Body of pancreas (tissue), 4 donors: ENCODE results near the gene IQGAP2. TPM values are rescaled to one million over a fixed set of nuclear protein-coding genes. Genes with fewer than 3 reads are reported as not detected.

ENCODE experiments used
- ATAC-seq: fragments of 150-250 bp; one replicate; pipeline ENCODE4 v1.9.1; 2016
- DNase-seq, 4 donors: peaks; one replicate each; pipeline ENCODE4 v3.0.0-alpha.2; 2019
- H3K27ac ChIP-seq, 4 donors: fragments of 200-600 bp; sonication (generic); 1 replicate in 3 of 4; 2 replicates in 1 of 4; pipeline versions ENCODE4 v1.5.1 to v1.6.1; 2016 to 2019; ENCODE audit warnings: mild to moderate bottlenecking in 1 of 4, mixed read lengths in 1 of 4, moderate library complexity in 1 of 4
- H3K27me3 ChIP-seq, 2 donors: fragments of 200-600 bp; sonication (generic); one replicate each; pipeline ENCODE4 v1.6.0; 2016; ENCODE audit warnings: mild to moderate bottlenecking in 1 of 2
- H3K36me3 ChIP-seq, 2 donors: fragments of 200-600 bp; sonication (generic); replicated peaks in 1 of 2; 2 replicates each; pipeline ENCODE4 v1.5.1; 2016; ENCODE audit warnings: low read depth in 2 of 2; ENCODE audit not compliant: insufficient read depth in 1 of 2
- H3K4me1 ChIP-seq: fragments of 200-600 bp; sonication (generic); one replicate; pipeline ENCODE4 v1.6.0; 2016
- H3K4me3 ChIP-seq, 2 donors: fragments of 200-600 bp; sonication (generic); 1 replicate in 1 of 2; 2 replicates in 1 of 2; pipeline ENCODE4 v1.5.1; 2016 to 2019
- H3K9me3 ChIP-seq, 3 donors: fragments of 200-600 bp; sonication (generic); 1 replicate in 2 of 3; 2 replicates in 1 of 3; pipeline ENCODE4 v1.5.1; 2016
- CTCF ChIP-seq, 7 experiments: fragments of 450-650 bp in 4 of 7; fragments of 200-600 bp in 3 of 7; sonication (generic) in 3 of 7; IDR thresholded peaks; one replicate each; pipeline ENCODE4 v1.5.1; 2016 to 2019; ENCODE audit warnings: antibody characterized with exemption in 7 of 7
- POLR2A ChIP-seq, 3 donors: fragments of 450-650 bp; IDR thresholded peaks; one replicate each; pipeline ENCODE4 v1.6.1; 2016; ENCODE audit warnings: antibody characterized with exemption in 3 of 3, mild to moderate bottlenecking in 2 of 3
- WGBS, 2 donors: methylation state at CpG; one replicate each; pipeline ENCODE4 v1.1.5; 2017; 5-methylcytosine and 5-hydroxymethylcytosine counted together
- intact Hi-C: fragments of 100-400 bp; cut with DNase I; formaldehyde crosslinking; loops from one replicate; pipeline ENCODE4 v1.15.1; 2023
- total RNA-seq, 2 donors: library from RNA; depleted of rRNA; stranded (reverse); fragments of >200 nt; gene quantifications; one replicate each; pipeline ENCODE4 v1.1.0, GENCODE V29; 2016

IQGAP2 gene
- total RNA-seq, 2 donors from 2014 or later, result 41.2 to 49.5 TPM

GRCh38 chr5:76615759-76616158, 212.7 kb downstream of the IQGAP2 start:
- no peaks in the 10 kb centered on the region for H3K27me3 ChIP-seq
- H3K27ac ChIP-seq, result no peak overlapping the region
- intact Hi-C loops, result no loop called here
- TF ChIP-seq CTCF (IDR thresholded peaks at IDR 0.05) (no peak), POLR2A (IDR thresholded peaks at IDR 0.05) (no peak)
- no peak for DNase-seq
- H3K4me3 ChIP-seq, result no peak overlapping the region
- H3K36me3 ChIP-seq, result peaks cover 0 to 5% of the 10 kb centered on the region in 2 donors
- no peak for ATAC-seq
- 85 to 91% methylated on average over 2 of the region's 2 CpGs for WGBS, 2 donors
- H3K4me1 ChIP-seq, result no peaks in the 10 kb centered on the region
- no peaks in the 10 kb centered on the region for H3K9me3 ChIP-seq

DNA sequence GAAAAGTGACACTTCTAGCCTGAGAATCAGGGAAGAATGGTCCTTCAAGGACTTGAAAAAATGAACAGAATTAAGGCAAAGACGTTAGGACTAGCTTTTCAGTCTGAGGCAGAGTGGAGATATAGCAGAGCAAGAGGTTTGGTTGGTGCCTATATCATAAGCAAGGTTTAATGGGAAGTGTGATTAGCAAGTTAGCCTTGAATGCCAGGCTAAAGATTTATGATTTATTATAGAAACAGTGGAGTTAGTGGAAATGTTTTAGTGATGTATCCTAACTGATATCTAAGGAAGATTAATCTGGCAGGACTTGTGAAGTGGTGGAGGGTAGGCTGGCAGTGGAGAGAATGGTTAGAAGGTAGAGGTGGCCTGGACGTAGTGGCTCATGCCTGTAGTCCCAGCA, 213.1 kb downstream of the IQGAP2 start:
- intact Hi-C loops, result no loop called here
- H3K27ac ChIP-seq, result no peak overlapping the region
- H3K36me3 ChIP-seq, result peaks cover 0 to 3% of the 10 kb centered on the region in 2 donors
- 79 to 82% methylated on average over 2 of the region's 2 CpGs for WGBS, 2 donors
- H3K9me3 ChIP-seq, result no peaks in the 10 kb centered on the region
- no peaks in the 10 kb centered on the region for H3K4me1 ChIP-seq
- no peak for TF ChIP-seq POLR2A (IDR thresholded peaks at IDR 0.05)
- TF ChIP-seq CTCF (IDR thresholded peaks at IDR 0.05), result no peak
- ATAC-seq (no peak), DNase-seq (no peak)
- H3K27me3 ChIP-seq, result no peaks in the 10 kb centered on the region
- H3K4me3 ChIP-seq, result no peak overlapping the region

- Histone ChIP-seq H3K4me1 (no peaks in the 10 kb centered on the region), H3K27me3 (no peaks in the 10 kb centered on the region), H3K4me3 (no peak overlapping the region), H3K9me3 (no peaks in the 10 kb centered on the region), H3K27ac (no peak overlapping the region), H3K36me3 (peaks cover 0 to 3% of the 10 kb centered on the region in 2 donors)
- intact Hi-C loops, result no loop called here
- 46 to 63% methylated on average over 4 of the region's 4 CpGs for WGBS, 2 donors
- DNase-seq, result no peak
- no peak for TF ChIP-seq CTCF (IDR thresholded peaks at IDR 0.05)
- TF ChIP-seq POLR2A (IDR thresholded peaks at IDR 0.05), result no peak
- ATAC-seq, result no peak
These were observed 214.1 kb downstream of the IQGAP2 start for GRCh38 chr5:76617229-76617628.

GRCh38 chr5:76617675-76618074, 214.6 kb downstream of the IQGAP2 start:
- DNase-seq (no peak), ATAC-seq (no peak)
- no peaks in the 10 kb centered on the region for H3K4me1 ChIP-seq
- H3K4me3 ChIP-seq, result no peak overlapping the region
- no peaks in the 10 kb centered on the region for H3K9me3 ChIP-seq
- WGBS, 2 donors, result 92 to 93% methylated on average over 4 of the region's 4 CpGs
- H3K27me3 ChIP-seq, result no peaks in the 10 kb centered on the region
- TF ChIP-seq CTCF (IDR thresholded peaks at IDR 0.05), result no peak
- TF ChIP-seq POLR2A (IDR thresholded peaks at IDR 0.05), result no peak
- intact Hi-C loops, result no loop called here
- no peak overlapping the region for H3K27ac ChIP-seq
- H3K36me3 ChIP-seq, result peaks cover 0 to 3% of the 10 kb centered on the region in 2 donors

- TF ChIP-seq POLR2A (IDR thresholded peaks at IDR 0.05) (no peak), CTCF (IDR thresholded peaks at IDR 0.05) (no peak)
- H3K4me1 ChIP-seq, result peaks cover 3% of the 10 kb centered on the region
- DNase-seq, result no peak
- intact Hi-C loops, result no loop called here
- 94 to 96% methylated on average over 5 of the region's 5 CpGs for WGBS, 2 donors
- H3K4me3 ChIP-seq, result no peak overlapping the region
- no peaks in the 10 kb centered on the region for H3K27me3 ChIP-seq
- ATAC-seq, result no peak
- H3K36me3 ChIP-seq, result no peaks in the 10 kb centered on the region
- no peaks in the 10 kb centered on the region for H3K9me3 ChIP-seq
- no peak overlapping the region for H3K27ac ChIP-seq
These were observed 217.1 kb downstream of the IQGAP2 start for GRCh38 chr5:76620166-76620565.
